ENCODE data around the gene CNOT11.

- no peak for TF ChIP-seq CTCF (IDR thresholded peaks at IDR 0.05)
- no peak for TF ChIP-seq ZFX (IDR thresholded peaks at IDR 0.05; ENCODE audit: borderline replicate concordance)
Measured at GRCh38 chr2:101231240-101231639, 21.4 kb upstream of the CNOT11 start.

Measured in 22Rv1 (cell line).